SK-N-SH (cell line): ENCODE results near the gene PLEKHG3. TPM values are rescaled to one million over a fixed set of nuclear protein-coding genes. Genes with fewer than 3 reads are reported as not detected.

Experiments used
- CTCF ChIA-PET: fragments of 300-600, 350-600 bp; formaldehyde crosslinking; extraction: SDS; loops from one replicate; lab custom pipeline; 2021; lab: Yijun Ruan, JAX
- POLR2A ChIA-PET: fragments of 350-600 bp; sonication (Branson Sonifier 250); formaldehyde crosslinking; extraction: SDS; loops from one replicate; lab custom pipeline; 2020; ENCODE audit warnings: antibody characterized with exemption, inconsistent platforms; lab: Yijun Ruan, JAX
- DNase-seq: peaks from one replicate; pipeline ENCODE4 v3.0.0; 2012
- H2AFZ ChIP-seq: fragments of 200-600 bp; sonication (generic); 2 replicates; pipeline ENCODE4 v1.8.1; 2016; ENCODE audit warnings: antibody characterized with exemption, mild to moderate bottlenecking, low read depth
- H3F3A ChIP-seq: fragments of 200-600 bp; sonication (generic); replicated peaks from 2 replicates; pipeline ENCODE3; 2016; ENCODE audit warnings: antibody characterized with exemption, mild to moderate bottlenecking; ENCODE audit not compliant: insufficient read depth
- H3K27ac ChIP-seq, 2 experiments: fragments of 200-500 bp in 1 of 2; fragments of 200-600 bp in 1 of 2; sonication (Bioruptor generic) in 1 of 2; sonication (generic), shearing (Covaris generic) in 1 of 2; 2 replicates each; pipeline versions ENCODE4 v1.5.1 to v1.6.1; 2014 to 2016; ENCODE audit warnings: low read depth in 2 of 2, inconsistent platforms in 1 of 2, low read length in 1 of 2, mild to moderate bottlenecking in 1 of 2, mixed read lengths in 1 of 2
- H3K27me3 ChIP-seq: fragments of 200-600 bp; sonication (generic), shearing (Covaris generic); 2 replicates; pipeline ENCODE4 v1.6.1; 2016; ENCODE audit warnings: mixed run types; ENCODE audit not compliant: insufficient read depth
- H3K36me3 ChIP-seq, 2 experiments: fragments of 200-500 bp in 1 of 2; fragments of 200-600 bp in 1 of 2; sonication (Bioruptor generic) in 1 of 2; sonication (generic) in 1 of 2; replicated peaks in 1 of 2; 2 replicates each; pipeline versions ENCODE3 to v1.5.1; 2014 to 2016; ENCODE audit warnings: low read length in 1 of 2, mild to moderate bottlenecking in 1 of 2; ENCODE audit not compliant: insufficient read depth in 2 of 2, control insufficient read depth in 1 of 2
- H3K4me1 ChIP-seq, 2 experiments: fragments of 200-500 bp in 1 of 2; fragments of 200-600 bp in 1 of 2; sonication (Bioruptor generic) in 1 of 2; sonication (generic), shearing (Covaris generic) in 1 of 2; 2 replicates each; pipeline versions ENCODE4 v1.5.1 to v1.6.1; 2014 to 2016; ENCODE audit warnings: low read depth in 1 of 2, low read length in 1 of 2, mixed run types in 1 of 2; ENCODE audit not compliant: insufficient read depth in 2 of 2, control insufficient read depth in 1 of 2
- H3K4me2 ChIP-seq: fragments of 200-600 bp; sonication (generic), shearing (Covaris generic); 2 replicates; pipeline ENCODE4 v1.6.1; 2017; ENCODE audit warnings: mixed run types
- H3K4me3 ChIP-seq, 2 experiments: fragments of 200-500 bp in 1 of 2; fragments of 200-600 bp in 1 of 2; sonication (Bioruptor generic) in 1 of 2; sonication (generic), shearing (Covaris generic) in 1 of 2; 2 replicates each; pipeline versions ENCODE4 v1.5.1 to v1.8.1; 2014 to 2016; ENCODE audit warnings: low read depth in 2 of 2, inconsistent platforms in 1 of 2, low read length in 1 of 2, mild to moderate bottlenecking in 1 of 2, mixed read lengths in 1 of 2, moderate library complexity in 1 of 2
- H3K79me2 ChIP-seq: fragments of 200-600 bp; sonication (generic); 2 replicates; pipeline ENCODE4 v1.8.1; 2017; ENCODE audit warnings: mild to moderate bottlenecking; ENCODE audit not compliant: insufficient read depth
- H3K9ac ChIP-seq: fragments of 200-600 bp; sonication (generic); 2 replicates; pipeline ENCODE4 v1.6.1; 2017; ENCODE audit warnings: mixed run types
- H3K9me2 ChIP-seq: fragments of 200-600 bp; sonication (generic); 2 replicates; pipeline ENCODE4 v1.6.1; 2017; ENCODE audit warnings: mixed run types
- H3K9me3 ChIP-seq: fragments of 200-600 bp; sonication (generic); 2 replicates; pipeline ENCODE4 v1.6.1; 2017; ENCODE audit warnings: mixed run types, mild to moderate bottlenecking, moderate library complexity
- H4K20me1 ChIP-seq: fragments of 200-600 bp; sonication (generic); 2 replicates; pipeline ENCODE4 v1.6.1; 2017; ENCODE audit warnings: mild to moderate bottlenecking, mixed run types; ENCODE audit not compliant: insufficient read depth
- CHD2 ChIP-seq: fragments of 150-350 bp; IDR thresholded peaks from 2 replicates; pipeline ENCODE4 v1.6.1; 2018; ENCODE audit warnings: low read length; ENCODE audit not compliant: partially characterized antibody
- EP300 ChIP-seq, 2 experiments: IDR thresholded peaks; 2 replicates each; pipeline versions ENCODE4 v1.4.0 to v1.6.1; 2012; ENCODE audit warnings: borderline replicate concordance in 1 of 2, low read depth in 1 of 2, low read length in 1 of 2
- EZH2phosphoT487 ChIP-seq: fragments of 200-600 bp; sonication (generic); IDR thresholded peaks from 2 replicates; pipeline ENCODE4 v1.6.1; 2017; ENCODE audit warnings: low read depth, mixed run types, mild to moderate bottlenecking, antibody characterized with exemption, moderate library complexity, borderline replicate concordance
- GABPA ChIP-seq: IDR thresholded peaks from 2 replicates; pipeline ENCODE4 v1.4.0; 2012; ENCODE audit warnings: low read depth, mild to moderate bottlenecking
- NRF1 ChIP-seq: IDR thresholded peaks from 2 replicates; pipeline ENCODE4 v1.6.1; 2012; ENCODE audit warnings: low read depth, mild to moderate bottlenecking, low read length
- RAD21 ChIP-seq: IDR thresholded peaks from 2 replicates; pipeline ENCODE4 v1.6.1; 2012; ENCODE audit warnings: mild to moderate bottlenecking, low read length
- RCOR1 ChIP-seq: fragments of 150-350 bp; IDR thresholded peaks from 2 replicates; pipeline ENCODE4 v1.6.1; 2017; ENCODE audit warnings: antibody characterized with exemption, low read length
- SIN3A ChIP-seq: IDR thresholded peaks from 2 replicates; pipeline ENCODE4 v1.6.1; 2012; ENCODE audit warnings: low read depth, mild to moderate bottlenecking, low read length, moderate library complexity, borderline replicate concordance
- YY1 ChIP-seq: IDR thresholded peaks from 2 replicates; pipeline ENCODE4 v1.4.0; 2012; ENCODE audit warnings: low read depth, mild to moderate bottlenecking
- WGBS: methylation state at CpG from one replicate; pipeline ENCODE4 v1.1.6; 2017; ENCODE audit warnings: low lambda C conversion rate; 5-methylcytosine and 5-hydroxymethylcytosine counted together
- polyA plus RNA-seq, 3 experiments: library from polyadenylated mRNA; depleted of rRNA; stranded (reverse); fragments of >200 nt; gene quantifications; 2 replicates each; pipeline ENCODE4 v1.2.3, GENCODE V29; 2012

PLEKHG3 gene
- polyA plus RNA-seq, 1 of the 3 experiments (the other 2 are of a cell fraction), result 5.1 TPM

- TF ChIP-seq RCOR1, result no peak
- no peak for TF ChIP-seq SIN3A
- no peak for TF ChIP-seq EP300 (IDR thresholded peaks at IDR 0.05; ENCODE audit: borderline replicate concordance in 1 of 2, low read depth in 1 of 2, low read length in 1 of 2)
These were observed 24.1 kb upstream of the PLEKHG3 start (continued) for GRCh38 chr14:64680013-64680713.

DNA sequence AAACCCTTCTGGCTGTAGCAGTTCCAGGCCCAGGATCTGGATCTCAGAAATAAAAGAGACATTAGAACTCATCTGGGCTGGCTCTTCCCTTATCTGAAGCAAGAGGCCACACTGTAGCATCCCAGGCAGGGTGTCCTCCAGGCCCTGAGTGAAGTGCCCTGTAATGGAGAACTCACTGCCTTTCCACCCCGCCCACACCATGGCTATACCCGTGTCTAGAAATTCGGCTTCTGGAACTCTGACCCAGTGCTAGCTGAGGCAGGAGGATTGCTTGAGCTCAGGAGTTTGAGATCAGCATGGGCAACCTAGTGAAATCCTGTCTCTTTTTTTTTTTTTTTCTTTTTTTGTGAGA is 23.5 kb upstream of the PLEKHG3 start:
- TF ChIP-seq EZH2phosphoT487 (no peak), CHD2 (no peak), SIN3A (no peak), RAD21 (no peak)
- TF ChIP-seq, all 33 proteins: peak for 0
- no peaks in the 10 kb centered on the region for H4K20me1 ChIP-seq
- POLR2A ChIA-PET, result no interaction called here
- no peak overlapping the region for H3K9ac ChIP-seq
- H3K9me3 ChIP-seq, result no peaks in the 10 kb centered on the region
- H3K27me3 ChIP-seq, result no peaks in the 10 kb centered on the region
- H3K4me3 ChIP-seq, result no peak overlapping the region
- no peaks in the 10 kb centered on the region for H3K36me3 ChIP-seq
- no peak overlapping the region; the same call in 1 of the 2 replicates for H2AFZ ChIP-seq
- H3K4me2 ChIP-seq, result no peak overlapping the region
- H3K27ac ChIP-seq, result no peak overlapping the region
- H3K4me1 ChIP-seq, result peaks cover 0 to 3% of the 10 kb centered on the region in 2 experiments; a peak in 1 of 4 replicates
- no peaks in the 10 kb centered on the region for H3K79me2 ChIP-seq
- no peaks in the 10 kb centered on the region for H3F3A ChIP-seq
- H3K9me2 ChIP-seq, result no peaks in the 10 kb centered on the region
- CTCF ChIA-PET, result interaction anchor here (0.7 to 3.8 kb wide), 4 partner anchors 9 to 84 kb away, joined by 4 to 16 read pairs (median 8); no protein-coding TSS in a partner anchor
- 94% methylated on average over 3 of the region's 3 CpGs for WGBS
- DNase-seq, result no peak

- Histone ChIP-seq H2AFZ (peak overlapping the region; percentile 59; the same call in 1 of the 2 replicates), H3K27me3 (no peaks in the 10 kb centered on the region), H3F3A (no peaks in the 10 kb centered on the region), H3K9ac (no peak overlapping the region), H4K20me1 (no peaks in the 10 kb centered on the region), H3K4me3 (no peak overlapping the region), H3K36me3 (no peaks in the 10 kb centered on the region), H3K9me2 (no peaks in the 10 kb centered on the region), H3K79me2 (no peaks in the 10 kb centered on the region), H3K4me1 (peaks cover 0 to 5% of the 10 kb centered on the region in 2 experiments; a peak in 1 of 4 replicates), H3K4me2 (no peak overlapping the region), H3K27ac (peak overlapping the region in 1 of 2 experiments; percentile 18; a peak in 1 of 4 replicates), H3K9me3 (no peaks in the 10 kb centered on the region)
- TF ChIP-seq GABPA (no peak), RAD21 (no peak), EZH2phosphoT487 (no peak), NRF1 (no peak), YY1 (no peak)
- 76% methylated on average over 11 of the region's 15 CpGs for WGBS
- POLR2A ChIA-PET, result no interaction called here
- no peak for DNase-seq
- CTCF ChIA-PET, result interaction anchor here (2.1 to 3.6 kb wide), 3 partner anchors 10 to 83 kb away, joined by 10 to 13 read pairs (median 12); no protein-coding TSS in a partner anchor
These were observed 22.2 kb upstream of the PLEKHG3 start for GRCh38 chr14:64681796-64682710.
